GM12875 (cell line): ENCODE measurements around the gene MICAL3.
"Not testable (repeated sequence)": the region's sequence is repeated elsewhere in the genome, so short reads cannot be mapped to it uniquely, and the experiment has no call there.

Experiments used
- H3K4me3 ChIP-seq: one replicate; pipeline ENCODE4 v1.5.1; 2011; ENCODE audit warnings: low read depth, low read length, control low read depth
- CTCF ChIP-seq: IDR thresholded peaks from 2 replicates; pipeline ENCODE4 v1.5.1; 2011; ENCODE audit warnings: low read depth, mild to moderate bottlenecking, control low read depth, inconsistent platforms, low read length, moderate library complexity, borderline replicate concordance; ENCODE audit not compliant: insufficient read depth

Gene MICAL3

GRCh38 chr22:18064636-18065035, 40.3 kb upstream of the MICAL3 start:
- H3K4me3 ChIP-seq, result no peak overlapping the region
- no peak for TF ChIP-seq CTCF

- H3K4me3 ChIP-seq, result not testable (repeated sequence)
These were observed 39.4 kb upstream of the MICAL3 start for GRCh38 chr22:18063715-18064114.

- no peak for TF ChIP-seq CTCF
- H3K4me3 ChIP-seq, result no peak overlapping the region
These were observed 38.9 kb upstream of the MICAL3 start for GRCh38 chr22:18063306-18063705.

GRCh38 chr22:18062421-18062820, 38.1 kb upstream of the MICAL3 start:
- H3K4me3 ChIP-seq, result no peak overlapping the region
- no peak for TF ChIP-seq CTCF

- no peak for TF ChIP-seq CTCF
- H3K4me3 ChIP-seq, result no peak overlapping the region
These were observed 36.6 kb upstream of the MICAL3 start for GRCh38 chr22:18060646-18061620.

- H3K4me3 ChIP-seq, result no peak overlapping the region
- no peak for TF ChIP-seq CTCF
These were observed 35.6 kb upstream of the MICAL3 start for GRCh38 chr22:18059991-18060390.

- H3K4me3 ChIP-seq, result no peak overlapping the region
- no peak for TF ChIP-seq CTCF
These were observed 35.1 kb upstream of the MICAL3 start for GRCh38 chr22:18059473-18059872.

GRCh38 chr22:18059094-18059417, 34.7 kb upstream of the MICAL3 start:
- no peak for TF ChIP-seq CTCF
- H3K4me3 ChIP-seq, result no peak overlapping the region
